Heart left ventricle (tissue), 16 donors: ENCODE measurements around the gene CCDC93. TPM values are rescaled to one million over a fixed set of nuclear protein-coding genes. Genes with fewer than 3 reads are reported as not detected.
A peak's percentile ranks its signal among the peaks of the same experiment; 100 is the strongest.

ENCODE experiments used
- ATAC-seq, 4 donors: fragments of 200-7000 bp; cut with Tn5 transposase; one replicate each; pipeline ENCODE4 v1.9.1; 2020 to 2022; ENCODE audit warnings: moderate library complexity in 4 of 4, mild to moderate bottlenecking in 3 of 4, moderate number of reproducible peaks in 1 of 4
- DNase-seq, 5 donors: peaks; one replicate each; pipeline ENCODE4 v3.0.0-alpha.2; 2020
- H3K27ac ChIP-seq, 12 donors: fragments of 200-600 bp; sonication (generic) in 4 of 12; one replicate each; pipeline versions ENCODE4 v1.5.0 to v1.8.0; 2016 to 2022; ENCODE audit warnings: mild to moderate bottlenecking in 2 of 12
- H3K27me3 ChIP-seq, 9 donors: fragments of 200-600 bp; sonication (generic) in 2 of 9; one replicate each; pipeline versions ENCODE4 v1.5.1 to v1.8.0; 2016 to 2022; ENCODE audit warnings: mild to moderate bottlenecking in 3 of 9
- H3K36me3 ChIP-seq, 9 donors: fragments of 200-600 bp; sonication (generic) in 2 of 9; one replicate each; pipeline versions ENCODE4 v1.5.0 to v1.8.0; 2018 to 2022; ENCODE audit warnings: mild to moderate bottlenecking in 2 of 9
- H3K4me1 ChIP-seq, 12 donors: fragments of 200-600 bp; sonication (generic) in 4 of 12; one replicate each; pipeline versions ENCODE4 v1.5.0 to v1.8.0; 2016 to 2022; ENCODE audit warnings: mild to moderate bottlenecking in 3 of 12
- H3K4me3 ChIP-seq, 12 donors: fragments of 200-600 bp; sonication (generic) in 4 of 12; one replicate each; pipeline versions ENCODE4 v1.5.0 to v1.8.0; 2017 to 2022; ENCODE audit warnings: mild to moderate bottlenecking in 9 of 12, moderate library complexity in 4 of 12
- H3K9me3 ChIP-seq, 12 donors: fragments of 200-600 bp; sonication (generic) in 4 of 12; one replicate each; pipeline versions ENCODE4 v1.5.0 to v1.8.0; 2016 to 2022; ENCODE audit warnings: mild to moderate bottlenecking in 1 of 12
- CTCF ChIP-seq, 12 donors: fragments of 200-600 bp; sonication (generic) in 4 of 12; IDR thresholded peaks; one replicate each; pipeline versions ENCODE4 v1.5.0 to v1.8.0; 2018 to 2022; ENCODE audit warnings: antibody characterized with exemption in 12 of 12, mild to moderate bottlenecking in 5 of 12
- POLR2A ChIP-seq, 2 donors: fragments of 450-650 bp; IDR thresholded peaks; one replicate each; pipeline ENCODE4 v1.6.1; 2017; ENCODE audit warnings: antibody characterized with exemption in 2 of 2, mild to moderate bottlenecking in 2 of 2, moderate library complexity in 2 of 2
- WGBS, 4 donors: extraction: QIAGEN DNeasy Blood & Tissue Kit in 2 of 4; methylation state at CpG; one replicate each; pipeline versions ENCODE4 v1.1.5 to v1.1.7; 2013 to 2018; 5-methylcytosine and 5-hydroxymethylcytosine counted together
- intact Hi-C, 10 donors: fragments of 100-400 bp; cut with DNase I; formaldehyde crosslinking; loops; one replicate each; pipeline versions ENCODE4 v1.11.1 to v1.14.2; 2022
- polyA plus RNA-seq, 2 donors: library from polyadenylated mRNA; stranded (reverse); fragments of 200-250 nt; gene quantifications; one replicate each; pipeline ENCODE4 v1.2.3, GENCODE V29; 2013
- total RNA-seq, 9 donors: library from RNA; depleted of rRNA in 2 of 9; stranded (reverse); fragments of >200 nt in 2 of 9; fragmentation: NEBNext Ultra II Directional in 3 of 9; extraction: Animal tissue kit (Norgen Biotek cat#: 25700) in 3 of 9; gene quantifications; one replicate each; pipeline versions ENCODE4 v1.1.0 to v1.2.4, GENCODE V29; 2016 to 2023
- donor health status: ischemic (EF 13 %, LVEDD 7.1; RV severe dilation, severe dysfunction).
- donor health status: healthy with polysubstance abuse.
- donor health status: DM: no; HTN: yes; CAD: no.
- donor health status: DM: no; HTN: no; CAD: no.
- donor health status: ischemic (EF 25% LVEDD 6.9; RV normal size, moderate dysfunction).
- donor health status: ischemic (EF 25% LVEDD 5.7; RV mildly dilated, moderate dysfunction).
- donor health status: healthy.
- donor health status: DM: yes; HTN: yes; CAD: no.
- donor health status: ischemic (EF 35%, LVEDD 5.7; RV mildly dilated, moderate dysfunction).
- donor health status: nonischemic (EF 11% LVEDD 7.7; RV severe dilation, severe dysfunction).
- donor health status: DM: yes; HTN: yes; CAD: no.
- donor health status: PGD.
- donor health status: ischemic (EF 29% LVEDD 5.4; RV normal size, mild dysfunction).
- donor health status: nonischemic (EF 23%, LVEDD 6.1; RV moderate dilation, normal function).

Gene CCDC93
- total and polyA plus RNA-seq, 11 donors, result 11.0 to 47.6 (median 31.8) TPM

GRCh38 chr2:118006326-118006725, 7.5 kb downstream of the CCDC93 start:
- Histone ChIP-seq H3K27ac (peak overlapping the region in 7 of 12 donors; percentile 6 to 76 (median 38)), H3K27me3 (no peaks in the 10 kb centered on the region), H3K36me3 (peaks cover 0 to 75% (median 68%) of the 10 kb centered on the region in 9 donors), H3K9me3 (no peaks in the 10 kb centered on the region), H3K4me1 (peaks cover 0 to 69% (median 15%) of the 10 kb centered on the region in 12 donors), H3K4me3 (no peak overlapping the region)
- WGBS, 4 donors, result 43 to 60% (median 45%) methylated on average over 1 of the region's 1 CpG
- intact Hi-C loops, result loop anchor here in 2 of 10 donors (5.0 to 10.0 kb wide), 2 partner anchors 172 to 189 kb away; no protein-coding TSS in a partner anchor
- ATAC-seq (no peak), DNase-seq (no peak)
- no peak for TF ChIP-seq CTCF (IDR thresholded peaks at IDR 0.05)
- no peak for TF ChIP-seq POLR2A (IDR thresholded peaks at IDR 0.05)

- peak in 2 of 5 donors; percentile 39 to 45 for DNase-seq
- peak in 3 of 4 donors; percentile 75 to 93 (median 86) for ATAC-seq
- WGBS, 4 donors, result 14 to 27% (median 20%) methylated on average over 3 of the region's 3 CpGs
- Histone ChIP-seq H3K9me3 (no peaks in the 10 kb centered on the region), H3K4me3 (no peak overlapping the region), H3K36me3 (peaks cover 0 to 100% (median 85%) of the 10 kb centered on the region in 9 donors), H3K27ac (no peak overlapping the region), H3K4me1 (peaks cover 0 to 51% (median 8%) of the 10 kb centered on the region in 12 donors), H3K27me3 (no peaks in the 10 kb centered on the region)
- TF ChIP-seq CTCF (IDR thresholded peaks at IDR 0.05) (peak; percentile 72 to 90 (median 83)), POLR2A (IDR thresholded peaks at IDR 0.05) (no peak)
- intact Hi-C loops, result loop anchor here in 9 of 10 donors (1.0 to 10.0 kb wide), 6 partner anchors 166 to 191 kb away; partner anchors contain the start of gene DDX18 (in 2 of the 9)
Measured at GRCh38 chr2:118003396-118003824, 10.5 kb downstream of the CCDC93 start.

- ATAC-seq (no peak), DNase-seq (no peak)
- Histone ChIP-seq H3K27me3 (no peaks in the 10 kb centered on the region), H3K9me3 (no peaks in the 10 kb centered on the region), H3K27ac (no peak overlapping the region), H3K4me3 (no peak overlapping the region), H3K4me1 (peaks cover 0 to 35% (median 12%) of the 10 kb centered on the region in 12 donors), H3K36me3 (peaks cover 0 to 100% (median 92%) of the 10 kb centered on the region in 9 donors)
- WGBS, 4 donors, result 69 to 73% (median 71%) methylated on average over 4 of the region's 4 CpGs
- intact Hi-C loops, result loop anchor here in 9 of 10 donors (5.0 to 10.0 kb wide), 5 partner anchors 163 to 188 kb away; partner anchors contain the start of gene DDX18 (in 2 of the 9)
- TF ChIP-seq CTCF (IDR thresholded peaks at IDR 0.05), result no peak
- TF ChIP-seq POLR2A (IDR thresholded peaks at IDR 0.05), result no peak
Measured at GRCh38 chr2:118000041-118000440, 13.8 kb downstream of the CCDC93 start.

- H3K27ac ChIP-seq, result peak overlapping the region in 2 of 12 donors; percentile 0 to 6
- H3K4me1 ChIP-seq, result peaks cover 0 to 24% (median 8%) of the 10 kb centered on the region in 12 donors
- peaks cover 0 to 100% (median 95%) of the 10 kb centered on the region in 9 donors for H3K36me3 ChIP-seq
- no peaks in the 10 kb centered on the region for H3K27me3 ChIP-seq
- TF ChIP-seq POLR2A (IDR thresholded peaks at IDR 0.05), result no peak
- no peak for TF ChIP-seq CTCF (IDR thresholded peaks at IDR 0.05)
- no peak for DNase-seq
- no peak overlapping the region for H3K4me3 ChIP-seq
- 36 to 50% (median 44%) methylated on average over 3 of the region's 3 CpGs for WGBS, 4 donors
- H3K9me3 ChIP-seq, result no peaks in the 10 kb centered on the region
- ATAC-seq, result peak in 3 of 4 donors; percentile 52 to 85 (median 79)
- intact Hi-C loops, result loop anchor here in 1 of 10 donors (5.0 to 10.0 kb wide), 2 partner anchors 53 to 161 kb away; no protein-coding TSS in a partner anchor
Measured at GRCh38 chr2:117997872-117998454, 15.9 kb downstream of the CCDC93 start.
